Upper lobe of left lung (tissue), 6 donors: ENCODE results near the gene SLC43A3. TPM values are rescaled to one million over a fixed set of nuclear protein-coding genes. Genes with fewer than 3 reads are reported as not detected.

Source experiments
- ATAC-seq, 2 donors: fragments of 200-7000 bp; cut with Tn5 transposase; one replicate each; pipeline ENCODE4 v1.9.1; 2022; ENCODE audit warnings: mild to moderate bottlenecking in 2 of 2, moderate library complexity in 2 of 2; ENCODE audit not compliant: low FRiP score in 2 of 2
- DNase-seq, 2 donors: peaks; one replicate each; pipeline ENCODE4 v3.0.0-alpha.2; 2019 to 2020
- H3K27ac ChIP-seq, 4 donors: fragments of 200-600 bp; sonication (generic); one replicate each; pipeline ENCODE4 v1.5.1; 2016 to 2019
- H3K27me3 ChIP-seq, 4 donors: fragments of 200-600 bp; sonication (generic); one replicate each; pipeline ENCODE4 v1.5.1; 2017 to 2019
- H3K36me3 ChIP-seq, 4 donors: fragments of 200-600 bp; sonication (generic); one replicate each; pipeline ENCODE4 v1.5.1; 2016 to 2019
- H3K4me1 ChIP-seq, 4 donors: fragments of 200-600 bp; sonication (generic); one replicate each; pipeline ENCODE4 v1.5.1; 2018 to 2019
- H3K4me3 ChIP-seq, 4 donors: fragments of 200-600 bp; sonication (generic); one replicate each; pipeline ENCODE4 v1.5.1; 2017 to 2019; ENCODE audit warnings: mild to moderate bottlenecking in 2 of 4, moderate library complexity in 1 of 4
- H3K9me3 ChIP-seq, 4 donors: fragments of 200-600 bp; sonication (generic); one replicate each; pipeline ENCODE4 v1.5.1; 2018 to 2019
- EP300 ChIP-seq, 4 donors: sonication (generic); formaldehyde crosslinking; IDR thresholded peaks; one replicate each; pipeline ENCODE4 v1.5.1; 2017; ENCODE audit warnings: antibody characterized with exemption in 4 of 4, control low read depth in 2 of 4
- POLR2A ChIP-seq, 4 donors: fragments of 450-650 bp; IDR thresholded peaks; one replicate each; pipeline ENCODE4 v1.5.1; 2016 to 2017; ENCODE audit warnings: antibody characterized with exemption in 4 of 4, mild to moderate bottlenecking in 2 of 4
- POLR2AphosphoS5 ChIP-seq, 2 donors: sonication (generic); formaldehyde crosslinking; IDR thresholded peaks; one replicate each; pipeline ENCODE4 v1.5.1; 2017; ENCODE audit warnings: antibody characterized with exemption in 2 of 2
- WGBS, 2 donors: methylation state at CpG; one replicate each; pipeline ENCODE4 v1.1.5; 2017 to 2018; 5-methylcytosine and 5-hydroxymethylcytosine counted together
- total RNA-seq, 6 donors: library from RNA; depleted of rRNA in 4 of 6; stranded (reverse); fragments of >200 nt in 4 of 6; gene quantifications; one replicate each; pipeline versions ENCODE4 v1.1.0 to v1.2.1, GENCODE V29; 2016 to 2021
- TF ChIP-seq, protein P1 (sequence below), 6 experiments: fragments of 450-650 bp in 4 of 6; fragments of 200-600 bp in 2 of 6; sonication (generic) in 2 of 6; IDR thresholded peaks; one replicate each; pipeline ENCODE4 v1.5.1; 2016 to 2019; ENCODE audit warnings: antibody characterized with exemption in 6 of 6
- donor health status: DM: no; HTN: no; CAD: no; lungs with moderate emphysema.
- donor health status: DM: no; HTN: yes; CAD: no; lungs with severe emphysema.

SLC43A3 gene
- total RNA-seq, 6 donors from 2014 or later = 61.6 to 177 (median 118) TPM

GRCh38 chr11:57421066-57421465 is 5.9 kb downstream of the SLC43A3 start:
- ATAC-seq = no peak
- Histone ChIP-seq H3K27ac (no peak overlapping the region), H3K27me3 (no peaks in the 10 kb centered on the region), H3K9me3 (no peaks in the 10 kb centered on the region), H3K4me3 (no peak overlapping the region), H3K4me1 (peaks cover 28 to 42% (median 35%) of the 10 kb centered on the region in 4 donors), H3K36me3 (peaks cover 13 to 72% (median 33%) of the 10 kb centered on the region in 4 donors)
- TF ChIP-seq POLR2A (IDR thresholded peaks at IDR 0.05) (no peak), POLR2AphosphoS5 (IDR thresholded peaks at IDR 0.05) (no peak), EP300 (IDR thresholded peaks at IDR 0.05) (no peak)
- TF ChIP-seq, protein P1, sequence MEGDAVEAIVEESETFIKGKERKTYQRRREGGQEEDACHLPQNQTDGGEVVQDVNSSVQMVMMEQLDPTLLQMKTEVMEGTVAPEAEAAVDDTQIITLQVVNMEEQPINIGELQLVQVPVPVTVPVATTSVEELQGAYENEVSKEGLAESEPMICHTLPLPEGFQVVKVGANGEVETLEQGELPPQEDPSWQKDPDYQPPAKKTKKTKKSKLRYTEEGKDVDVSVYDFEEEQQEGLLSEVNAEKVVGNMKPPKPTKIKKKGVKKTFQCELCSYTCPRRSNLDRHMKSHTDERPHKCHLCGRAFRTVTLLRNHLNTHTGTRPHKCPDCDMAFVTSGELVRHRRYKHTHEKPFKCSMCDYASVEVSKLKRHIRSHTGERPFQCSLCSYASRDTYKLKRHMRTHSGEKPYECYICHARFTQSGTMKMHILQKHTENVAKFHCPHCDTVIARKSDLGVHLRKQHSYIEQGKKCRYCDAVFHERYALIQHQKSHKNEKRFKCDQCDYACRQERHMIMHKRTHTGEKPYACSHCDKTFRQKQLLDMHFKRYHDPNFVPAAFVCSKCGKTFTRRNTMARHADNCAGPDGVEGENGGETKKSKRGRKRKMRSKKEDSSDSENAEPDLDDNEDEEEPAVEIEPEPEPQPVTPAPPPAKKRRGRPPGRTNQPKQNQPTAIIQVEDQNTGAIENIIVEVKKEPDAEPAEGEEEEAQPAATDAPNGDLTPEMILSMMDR (IDR thresholded peaks at IDR 0.05) = no peak
- 95 to 97% methylated on average over 3 to 4 of the region's 4 CpGs for WGBS, 2 donors
- no peak for DNase-seq

- ATAC-seq = no peak
- 79 to 81% methylated on average over 3 of the region's 3 CpGs for WGBS, 2 donors
- peak overlapping the region in 1 of 4 donors; percentile 14 for H3K27ac ChIP-seq
- peaks cover 27 to 85% (median 46%) of the 10 kb centered on the region in 4 donors for H3K36me3 ChIP-seq
- TF ChIP-seq POLR2A (IDR thresholded peaks at IDR 0.05) (no peak), EP300 (IDR thresholded peaks at IDR 0.05) (no peak), POLR2AphosphoS5 (IDR thresholded peaks at IDR 0.05) (no peak)
- H3K4me1 ChIP-seq = peaks cover 9 to 24% (median 16%) of the 10 kb centered on the region in 4 donors
- no peaks in the 10 kb centered on the region for H3K27me3 ChIP-seq
- no peaks in the 10 kb centered on the region for H3K9me3 ChIP-seq
- no peak for DNase-seq
- no peak overlapping the region for H3K4me3 ChIP-seq
Observed at GRCh38 chr11:57419146-57419545, 7.8 kb downstream of the SLC43A3 start.

DNA sequence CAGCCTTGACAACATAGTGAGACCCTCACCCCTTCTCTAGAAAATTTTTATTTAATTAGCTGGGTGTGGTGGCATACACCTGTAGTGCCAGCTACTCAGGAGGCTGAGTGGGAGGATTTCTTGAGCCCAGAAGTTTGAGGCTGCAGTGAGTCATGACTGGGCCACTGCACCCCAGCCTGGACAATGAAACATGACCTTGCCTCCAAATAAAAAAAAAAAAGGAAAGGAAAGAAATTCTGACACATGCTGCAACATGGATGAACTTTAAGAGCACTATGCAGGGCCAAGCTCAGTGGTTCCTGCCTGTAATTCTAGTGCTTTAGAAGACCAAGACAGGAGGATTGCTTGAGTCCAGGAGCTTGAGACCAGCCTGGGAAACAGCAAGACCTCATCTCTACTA is 8.8 kb downstream of the SLC43A3 start:
- H3K9me3 ChIP-seq = no peaks in the 10 kb centered on the region
- H3K4me3 ChIP-seq = no peak overlapping the region
- ATAC-seq (no peak), DNase-seq (no peak)
- peaks cover 5 to 15% (median 12%) of the 10 kb centered on the region in 4 donors for H3K4me1 ChIP-seq
- peaks cover 31 to 85% (median 54%) of the 10 kb centered on the region in 4 donors for H3K36me3 ChIP-seq
- TF ChIP-seq, protein P1 (IDR thresholded peaks at IDR 0.05) = no peak
- TF ChIP-seq POLR2A (IDR thresholded peaks at IDR 0.05) (no peak), EP300 (IDR thresholded peaks at IDR 0.05) (no peak), POLR2AphosphoS5 (IDR thresholded peaks at IDR 0.05) (no peak)
- H3K27me3 ChIP-seq = no peaks in the 10 kb centered on the region
- no peak overlapping the region for H3K27ac ChIP-seq

DNA sequence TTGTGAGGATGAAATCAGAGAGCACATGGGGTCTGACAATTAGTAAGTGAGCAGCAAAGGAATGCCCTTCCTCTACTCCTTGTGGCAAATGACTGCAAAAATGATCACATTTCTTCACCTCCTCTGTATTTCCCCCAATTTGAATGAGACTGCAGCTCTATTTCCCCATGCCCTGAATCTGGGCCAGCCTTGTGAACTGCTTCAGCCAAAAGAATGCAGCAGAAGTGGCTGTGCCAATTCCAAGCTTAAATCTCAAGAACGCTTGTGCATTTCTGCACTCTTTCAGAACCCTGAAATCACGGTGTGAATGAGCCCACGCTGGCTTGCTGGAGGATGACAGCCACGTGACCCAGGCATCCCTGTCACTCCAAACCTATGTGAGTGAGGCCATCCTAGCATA is 9.9 kb downstream of the SLC43A3 start:
- H3K4me1 ChIP-seq = peaks cover 5 to 12% (median 12%) of the 10 kb centered on the region in 4 donors
- WGBS, 2 donors = 53 to 58% methylated on average over 4 of the region's 4 CpGs
- H3K9me3 ChIP-seq = no peaks in the 10 kb centered on the region
- DNase-seq = no peak
- TF ChIP-seq POLR2A (IDR thresholded peaks at IDR 0.05) (no peak), EP300 (IDR thresholded peaks at IDR 0.05) (no peak), POLR2AphosphoS5 (IDR thresholded peaks at IDR 0.05) (no peak)
- TF ChIP-seq, protein P1 (IDR thresholded peaks at IDR 0.05) = no peak
- ATAC-seq = peak in 1 of 2 donors; percentile 31
- H3K27me3 ChIP-seq = no peaks in the 10 kb centered on the region
- peak overlapping the region in 2 of 4 donors; percentile 6 to 30 for H3K27ac ChIP-seq
- H3K36me3 ChIP-seq = peaks cover 31 to 93% (median 56%) of the 10 kb centered on the region in 4 donors
- no peak overlapping the region for H3K4me3 ChIP-seq

- Histone ChIP-seq H3K27ac (peak overlapping the region in 3 of 4 donors; percentile 6 to 33 (median 18)), H3K27me3 (no peaks in the 10 kb centered on the region), H3K36me3 (peaks cover 35 to 95% (median 56%) of the 10 kb centered on the region in 4 donors), H3K9me3 (no peaks in the 10 kb centered on the region), H3K4me1 (peaks cover 5 to 12% (median 12%) of the 10 kb centered on the region in 4 donors), H3K4me3 (no peak overlapping the region)
- ATAC-seq (no peak), DNase-seq (no peak)
- 93 to 94% methylated on average over 3 of the region's 3 CpGs for WGBS, 2 donors
- TF ChIP-seq EP300 (IDR thresholded peaks at IDR 0.05) (no peak), POLR2AphosphoS5 (IDR thresholded peaks at IDR 0.05) (no peak), POLR2A (IDR thresholded peaks at IDR 0.05) (no peak)
- TF ChIP-seq, protein P1 (IDR thresholded peaks at IDR 0.05) = no peak
Observed at GRCh38 chr11:57416436-57416835, 10.5 kb downstream of the SLC43A3 start.
